GM20000 (cell line): ENCODE measurements around the gene MLPH.

Experiments
- DNase-seq: peaks from one replicate; pipeline ENCODE4 v3.0.0; 2012; ENCODE audit warnings: low spot score
- CTCF ChIP-seq: IDR thresholded peaks from 2 replicates; pipeline ENCODE4 v1.5.1; 2012; ENCODE audit warnings: mild to moderate bottlenecking, control low read depth; ENCODE audit errors: extremely low read depth, missing control alignments

MLPH gene, protein sequence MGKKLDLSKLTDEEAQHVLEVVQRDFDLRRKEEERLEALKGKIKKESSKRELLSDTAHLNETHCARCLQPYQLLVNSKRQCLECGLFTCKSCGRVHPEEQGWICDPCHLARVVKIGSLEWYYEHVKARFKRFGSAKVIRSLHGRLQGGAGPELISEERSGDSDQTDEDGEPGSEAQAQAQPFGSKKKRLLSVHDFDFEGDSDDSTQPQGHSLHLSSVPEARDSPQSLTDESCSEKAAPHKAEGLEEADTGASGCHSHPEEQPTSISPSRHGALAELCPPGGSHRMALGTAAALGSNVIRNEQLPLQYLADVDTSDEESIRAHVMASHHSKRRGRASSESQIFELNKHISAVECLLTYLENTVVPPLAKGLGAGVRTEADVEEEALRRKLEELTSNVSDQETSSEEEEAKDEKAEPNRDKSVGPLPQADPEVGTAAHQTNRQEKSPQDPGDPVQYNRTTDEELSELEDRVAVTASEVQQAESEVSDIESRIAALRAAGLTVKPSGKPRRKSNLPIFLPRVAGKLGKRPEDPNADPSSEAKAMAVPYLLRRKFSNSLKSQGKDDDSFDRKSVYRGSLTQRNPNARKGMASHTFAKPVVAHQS

DNA sequence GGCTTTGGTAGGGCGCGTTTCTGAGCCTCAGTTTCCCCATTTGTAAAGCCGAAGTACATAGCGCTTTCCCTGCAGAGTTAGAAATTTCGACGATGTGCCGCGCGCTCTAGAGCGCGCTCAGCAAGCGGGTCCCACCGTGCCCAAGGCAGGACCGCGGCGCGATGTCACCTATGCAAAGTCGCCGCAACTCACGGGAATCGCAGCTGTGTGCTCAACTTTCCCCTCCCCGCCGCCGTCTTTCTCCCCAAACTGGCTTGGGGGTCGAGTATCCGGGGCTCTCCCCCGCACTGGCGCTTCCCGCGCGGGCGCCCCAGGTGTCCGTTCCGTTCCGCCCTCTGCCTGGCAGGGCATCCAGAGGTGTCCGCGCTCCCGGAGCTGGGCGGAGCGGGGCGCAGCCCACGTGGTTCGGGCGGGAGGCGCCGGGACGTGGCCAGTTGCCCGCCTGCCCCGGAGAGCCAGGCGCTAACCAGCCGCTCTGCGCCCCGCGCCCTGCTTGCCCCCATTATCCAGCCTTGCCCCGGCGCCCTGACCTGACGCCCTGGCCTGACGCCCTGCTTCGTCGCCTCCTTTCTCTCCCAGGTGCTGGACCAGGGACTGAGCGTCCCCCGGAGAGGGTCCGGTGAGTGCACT lies at the start of gene MLPH:
Gene MLPH (plus strand): TSS at position 433 of the 630 bp plus-strand sequence. CDS start 6,176 bp downstream, outside the sequence.
- no peak for TF ChIP-seq CTCF
- no peak for DNase-seq

DNA sequence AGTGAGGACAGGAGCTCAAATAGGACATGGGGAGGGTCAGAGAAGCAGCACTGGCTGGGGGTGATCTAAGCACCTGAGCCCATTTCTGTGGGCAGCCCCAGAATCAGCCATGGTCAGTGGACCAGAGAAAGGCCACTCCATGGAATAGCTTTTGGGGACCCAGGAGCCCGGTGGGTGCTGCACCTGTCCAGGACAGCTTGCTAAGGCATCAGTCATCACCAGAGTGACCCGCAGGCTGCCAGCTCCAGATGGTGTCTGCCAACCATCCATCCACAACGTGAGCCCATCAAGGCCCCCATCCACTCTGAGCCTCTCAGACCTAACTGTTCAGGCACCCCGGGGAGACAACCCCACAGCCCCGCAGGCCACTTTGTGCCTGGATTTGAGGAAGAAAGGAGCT lies 49.5 kb upstream of the MLPH start:
- no peak for DNase-seq
- no peak for TF ChIP-seq CTCF

GRCh38 chr2:237438080-237438940 lies 48.7 kb upstream of the MLPH start:
- TF ChIP-seq CTCF: no peak
- no peak for DNase-seq

GRCh38 chr2:237440819-237441281 lies 46.2 kb upstream of the MLPH start:
- DNase-seq: peak; percentile 33

DNA sequence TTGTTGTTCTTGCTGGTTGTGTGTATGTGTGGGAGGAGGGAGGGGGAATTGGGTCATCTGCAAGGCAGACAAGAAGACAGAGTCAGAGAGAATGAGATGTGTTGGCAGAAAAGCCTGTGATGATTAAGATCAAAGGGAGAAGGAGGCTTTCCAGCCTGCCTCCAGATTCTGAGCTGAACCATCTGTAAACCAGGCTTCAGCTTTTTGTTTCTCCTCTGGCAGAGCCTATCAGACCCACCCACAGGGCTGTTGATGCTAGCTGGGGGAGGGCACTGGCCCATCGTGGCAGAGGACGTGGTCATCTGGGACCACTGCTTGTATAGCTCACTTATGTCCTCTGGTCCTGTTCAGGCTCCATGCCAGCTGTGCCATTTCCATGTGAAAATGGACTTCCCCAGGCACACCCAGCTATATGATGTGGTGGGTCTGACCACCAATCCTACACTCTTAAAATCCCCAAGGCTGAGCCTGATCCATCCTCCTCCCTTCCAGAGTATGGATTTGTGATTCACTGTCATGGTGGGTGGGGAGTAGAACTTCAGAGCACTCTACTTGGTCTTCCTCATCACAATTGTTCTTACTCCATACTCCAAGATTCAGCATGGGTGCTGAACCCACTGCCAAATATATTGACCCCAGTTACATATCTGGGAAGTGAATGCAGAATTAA lies 45.3 kb upstream of the MLPH start:
- DNase-seq: no peak
- TF ChIP-seq CTCF: no peak

More at GRCh38 chr2:237440819-237441281, 46.2 kb upstream of the MLPH start:
- TF ChIP-seq CTCF: no peak

DNA sequence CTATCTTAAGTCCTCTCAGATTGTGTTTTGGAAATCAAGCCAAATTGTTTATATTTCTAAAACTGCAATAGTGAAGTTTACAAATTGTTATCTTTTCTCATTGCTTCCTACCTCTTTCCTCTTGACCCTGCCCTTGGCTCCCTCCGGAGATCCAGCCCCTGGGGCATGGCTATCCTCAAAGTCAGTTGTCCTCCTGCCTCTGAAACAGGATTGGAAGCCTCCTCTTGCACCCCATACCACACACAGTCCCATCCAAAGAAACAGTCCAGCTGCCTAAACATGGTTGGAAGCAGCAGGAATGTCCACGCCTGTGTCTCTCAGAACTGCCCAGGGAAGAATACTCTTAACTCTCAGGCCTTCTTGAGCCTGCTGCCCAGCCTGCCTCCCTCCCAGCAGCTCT lies 43.0 kb upstream of the MLPH start:
- DNase-seq: no peak
- no peak for TF ChIP-seq CTCF
